DMS114 treated with DMSO at 0.1 percent for 48 hours (cell line): ENCODE measurements around the gene VLDLR.

ENCODE experiments used
- DNase-seq: peaks from one replicate; lab custom pipeline; 2025; ENCODE audit not compliant: unreplicated experiment; lab: John Stamatoyannopoulos, UW

Gene VLDLR

DNA sequence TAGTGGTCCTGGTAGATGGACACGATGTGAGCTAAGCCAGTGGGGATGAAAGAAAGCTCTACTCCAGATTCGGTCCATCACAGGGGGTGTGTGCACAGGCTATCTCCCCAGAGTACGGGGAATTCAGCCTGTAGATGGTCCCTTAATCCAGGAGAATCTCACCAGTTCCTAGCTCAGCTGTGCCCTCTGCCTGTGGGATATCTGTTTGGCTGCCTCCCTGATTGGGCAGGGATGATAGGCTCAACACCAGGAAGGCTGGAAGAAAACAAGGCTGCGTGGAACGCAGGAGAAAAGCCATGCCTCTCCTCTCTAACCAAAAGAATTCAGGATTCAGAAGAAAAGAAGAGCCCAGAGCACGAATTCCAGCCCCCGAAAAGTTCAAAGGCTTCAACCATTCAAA is 40.9 kb downstream of the VLDLR start:
- no peak for DNase-seq

DNA sequence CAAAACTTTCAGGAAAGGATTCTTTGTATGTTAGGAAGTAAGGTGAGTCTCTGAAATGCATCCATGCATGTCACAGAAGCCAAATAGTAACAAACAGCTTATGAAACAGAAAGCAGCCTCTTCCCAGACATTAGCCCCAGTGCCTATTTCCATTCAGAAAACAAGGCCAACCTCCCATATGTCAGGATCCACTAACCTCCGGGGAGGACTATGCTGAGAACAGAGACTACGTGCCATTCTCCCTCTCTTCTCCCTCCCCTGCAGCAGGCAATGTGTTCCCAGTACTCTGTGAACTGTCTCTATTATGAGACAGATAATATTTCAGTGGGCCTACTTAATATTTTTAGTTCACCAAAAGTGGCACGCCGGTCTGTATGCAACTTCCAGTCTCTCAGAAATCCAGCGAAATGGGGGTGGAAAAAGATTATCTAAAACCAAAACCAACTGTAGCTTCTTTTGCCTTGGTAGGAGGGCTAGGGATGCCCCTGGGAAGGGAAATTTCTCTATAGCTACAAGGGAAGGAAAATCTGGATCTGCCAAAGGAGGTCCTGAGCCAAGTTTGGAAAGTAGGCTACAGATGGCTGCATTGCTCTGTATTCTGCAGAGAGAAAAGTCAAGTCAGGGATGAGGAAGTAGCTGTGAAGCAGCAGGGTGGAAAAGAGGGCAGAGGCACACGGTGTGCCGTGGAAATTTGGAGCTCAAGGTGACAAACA is 42.0 kb downstream of the VLDLR start:
- no peak for DNase-seq

DNA sequence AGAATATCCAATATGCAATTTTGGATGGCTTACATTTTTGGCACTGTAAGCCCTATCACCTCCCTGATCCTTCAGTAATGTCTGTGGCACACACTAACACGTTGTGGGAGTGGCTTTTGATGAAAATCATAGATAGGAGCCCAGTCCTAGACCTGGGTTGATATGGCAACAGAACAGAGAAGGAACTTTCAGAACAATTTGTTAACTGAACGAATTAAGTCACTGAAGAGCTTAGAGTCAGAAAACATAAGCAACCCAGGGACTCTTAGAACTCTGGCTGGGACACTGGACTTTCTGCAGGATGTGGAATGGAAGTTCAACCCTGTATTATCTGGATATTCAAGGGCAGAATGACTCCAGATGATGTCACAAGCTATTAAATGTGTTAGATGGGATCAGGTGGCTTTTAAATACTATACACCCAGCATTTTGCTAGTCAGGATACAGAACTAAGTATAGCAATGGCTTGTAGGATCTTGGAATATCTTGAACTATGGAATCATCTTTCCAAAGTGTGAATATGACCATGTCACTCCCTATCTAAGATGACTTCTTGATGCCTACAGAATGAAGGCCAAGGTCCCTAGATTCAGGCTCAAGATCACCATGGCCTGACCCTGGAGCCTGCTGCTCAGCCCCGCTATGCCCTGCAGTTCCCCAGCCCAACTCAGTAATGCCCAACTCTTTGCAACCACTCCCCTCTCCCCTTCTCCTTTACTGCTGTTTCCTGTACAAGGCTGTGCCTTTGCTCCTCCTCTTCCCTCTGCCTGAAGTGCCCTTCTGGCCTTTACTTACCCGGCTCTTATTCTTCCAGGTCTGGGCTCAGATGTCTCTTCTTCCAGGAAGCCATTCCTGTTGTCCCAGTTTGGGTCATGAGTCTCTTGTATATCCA is 42.8 kb downstream of the VLDLR start:
- DNase-seq: no peak

DNA sequence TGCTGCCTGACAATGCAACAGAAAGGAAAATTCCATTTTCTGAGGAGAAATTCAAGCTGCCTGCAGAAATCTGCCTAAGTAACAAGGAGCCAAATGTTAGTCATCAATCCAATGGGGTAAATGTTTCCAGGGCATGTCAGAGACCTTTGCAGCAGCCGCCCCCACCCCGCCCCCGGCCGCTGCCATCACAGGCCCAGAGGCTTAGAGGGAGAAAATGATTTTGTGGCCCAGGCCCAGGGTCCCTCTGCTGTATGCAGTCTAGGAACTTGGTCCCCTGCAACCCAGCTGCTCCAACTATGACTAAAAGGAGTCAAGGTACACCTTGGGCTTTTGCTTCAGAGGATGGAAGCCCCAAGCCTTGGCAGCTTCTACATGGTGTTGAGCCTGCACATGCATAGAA is 45.0 kb downstream of the VLDLR start:
- no peak for DNase-seq

DNA sequence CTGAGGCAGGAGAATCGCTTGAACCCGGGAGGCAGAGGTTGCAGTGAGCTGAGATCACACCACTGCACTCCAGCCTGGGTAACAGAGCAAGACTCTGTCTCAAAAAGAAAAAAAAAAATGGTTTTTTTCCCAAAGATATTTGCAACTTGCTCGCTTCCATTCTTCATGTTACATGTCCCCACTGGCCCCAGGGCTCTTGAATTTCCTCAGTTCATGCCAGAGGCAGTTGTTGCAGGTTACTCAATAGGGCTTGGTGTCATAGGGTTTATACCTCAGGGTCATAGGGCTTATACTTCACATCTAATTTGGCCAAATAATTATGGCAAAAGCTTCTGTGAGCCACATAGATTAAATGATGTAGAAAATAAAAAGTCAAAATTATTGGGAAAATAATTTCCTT is 51.6 kb downstream of the VLDLR start:
- no peak for DNase-seq

DNA sequence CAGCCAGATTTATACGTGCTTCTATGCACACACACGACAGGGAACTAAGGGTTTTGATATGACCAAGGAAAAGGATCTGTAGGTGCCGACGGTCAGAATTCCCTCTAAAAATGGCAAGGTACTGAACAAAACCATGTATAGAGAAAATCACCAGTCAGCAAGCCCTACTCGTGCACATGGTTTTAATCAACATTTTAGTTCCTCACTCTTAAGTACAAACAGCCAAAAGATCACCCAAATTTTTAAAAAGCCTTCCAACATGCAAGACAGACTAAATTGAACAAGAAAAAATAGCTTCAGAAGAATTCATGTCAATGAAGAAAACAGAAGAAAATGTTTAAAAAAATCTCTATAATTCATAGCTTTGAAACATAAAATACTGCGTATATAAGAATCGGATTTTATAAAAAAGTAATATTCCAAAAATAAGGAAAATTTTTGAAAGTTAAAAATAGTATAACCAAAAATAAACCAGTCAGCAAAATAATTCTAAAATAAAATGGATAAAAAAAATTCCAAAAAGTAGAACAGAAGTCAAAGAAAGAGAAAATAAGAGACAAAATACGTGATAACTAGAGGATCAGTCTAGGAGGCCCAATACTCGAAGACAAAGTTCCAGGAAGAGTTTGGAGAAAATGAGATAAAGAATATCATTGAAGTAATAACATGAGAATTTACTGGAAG is 52.7 kb downstream of the VLDLR start:
- no peak for DNase-seq

DNA sequence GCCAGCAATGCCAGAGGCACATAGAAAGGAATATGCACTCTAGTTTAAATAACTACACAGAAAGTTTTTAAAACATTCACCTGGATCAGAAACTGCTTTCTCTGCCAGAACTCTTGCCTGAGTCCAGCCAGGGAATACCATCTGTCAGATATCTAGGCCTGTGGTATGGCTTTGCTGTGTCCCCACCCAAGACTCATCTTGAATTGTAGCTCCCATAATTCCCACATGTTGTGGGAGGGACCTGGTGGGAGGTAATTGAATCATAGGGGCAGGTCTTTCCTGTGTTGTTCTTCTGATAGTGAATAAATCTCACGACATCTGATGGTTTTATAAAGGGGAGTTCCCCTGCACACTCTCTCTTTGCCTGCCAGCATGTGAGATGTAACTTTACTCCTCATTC is 54.2 kb downstream of the VLDLR start:
- no peak for DNase-seq

DNA sequence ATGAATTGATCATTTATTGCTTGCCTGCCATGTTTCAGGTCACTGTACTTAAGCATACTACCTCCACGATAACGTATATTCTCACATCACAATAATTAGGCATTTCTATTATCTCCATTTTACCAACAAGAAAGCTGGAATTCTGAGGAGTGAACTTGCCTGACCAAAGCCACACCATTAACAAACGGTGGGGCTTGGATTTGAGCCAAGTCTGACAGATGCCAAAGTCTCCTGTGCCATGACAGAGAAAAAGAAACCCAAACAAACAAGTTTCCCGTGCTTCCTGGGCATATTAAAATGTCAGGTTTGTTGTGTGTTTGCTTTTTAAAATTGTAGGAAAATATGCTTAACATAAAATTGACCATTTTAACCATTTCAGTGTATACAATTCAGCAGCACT is 54.9 kb downstream of the VLDLR start:
- DNase-seq: no peak

DNA sequence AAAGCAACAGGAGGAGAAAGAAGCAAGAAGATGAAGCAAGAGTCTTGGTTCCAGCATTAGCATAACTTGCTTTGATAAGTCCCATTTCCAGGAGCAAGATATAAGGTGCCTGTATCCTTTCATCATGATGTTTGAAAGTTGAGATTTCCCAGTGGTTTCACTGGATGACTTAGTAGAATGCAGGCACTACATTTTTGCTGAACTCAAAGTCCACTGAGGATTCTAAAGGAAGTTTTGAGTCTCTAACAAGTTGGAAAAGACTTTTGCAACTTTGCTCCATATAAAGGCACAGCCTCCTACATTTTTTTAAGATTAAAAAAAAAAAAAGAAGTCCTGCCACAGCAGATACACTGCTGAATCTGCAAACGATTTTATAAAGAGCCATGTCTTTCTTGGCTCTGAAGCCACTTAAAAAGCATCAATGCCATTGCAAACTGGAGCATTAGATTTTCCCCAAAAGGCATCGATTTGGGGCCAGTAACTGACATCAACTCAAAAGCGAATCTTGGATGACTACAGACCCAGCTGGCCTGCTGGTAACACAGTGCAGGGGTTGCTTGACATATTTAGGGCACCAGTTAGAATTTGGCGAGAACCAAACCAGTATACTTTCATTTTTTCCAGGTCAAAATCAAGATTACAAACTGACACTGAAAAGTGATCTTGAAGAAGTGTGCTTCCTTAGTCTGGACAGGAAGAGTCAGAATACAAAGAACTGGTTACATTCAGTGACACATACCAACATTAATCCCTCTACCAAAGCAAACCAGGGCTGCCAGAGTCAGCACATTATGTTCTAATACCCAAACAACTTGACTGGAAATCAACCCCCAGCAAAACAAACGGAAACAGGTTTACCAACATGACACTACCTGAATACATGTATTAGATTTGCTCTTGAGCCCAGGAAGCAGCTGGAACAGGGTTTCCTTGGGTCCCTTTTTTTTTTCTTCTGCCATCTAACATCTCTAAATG is 56.6 kb downstream of the VLDLR start:
- no peak for DNase-seq

DNA sequence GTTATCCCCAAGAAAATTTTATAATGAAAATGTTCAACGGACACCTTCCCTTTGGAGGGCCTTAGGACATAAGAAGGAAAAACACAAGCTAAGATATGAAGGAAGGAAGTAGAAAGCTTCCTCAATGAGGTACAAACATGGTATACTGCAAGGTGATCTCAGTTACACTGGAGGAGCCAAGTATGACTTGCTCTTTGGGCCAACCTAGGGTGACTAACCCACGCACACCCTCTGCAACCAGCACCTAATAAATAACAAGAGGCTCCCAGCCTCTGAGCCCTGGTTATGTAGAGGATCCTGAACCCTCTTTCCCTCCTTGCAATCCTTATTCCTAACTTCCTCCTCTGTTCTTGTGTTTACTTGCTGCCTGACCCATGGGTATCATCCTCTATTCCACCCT is 57.4 kb downstream of the VLDLR start:
- no peak for DNase-seq

DNA sequence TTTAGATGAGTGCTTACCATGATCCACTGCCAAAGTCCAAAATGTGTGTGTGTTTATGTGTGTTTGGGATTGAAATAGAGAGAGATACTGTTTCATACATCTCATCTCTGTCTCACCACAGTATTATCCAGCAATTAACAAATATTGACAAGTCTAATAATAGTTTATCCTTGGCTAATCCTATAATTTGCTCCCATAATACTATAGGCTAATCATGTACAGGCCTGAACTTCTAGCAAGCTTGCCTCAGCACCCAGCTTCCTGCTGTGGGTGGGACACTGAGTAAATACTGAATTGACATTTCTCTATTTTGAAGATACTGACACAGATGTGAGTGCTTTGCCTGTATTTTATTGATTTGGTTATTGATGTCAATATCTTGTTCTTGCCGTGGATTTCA is 60.4 kb downstream of the VLDLR start:
- no peak for DNase-seq

DNA sequence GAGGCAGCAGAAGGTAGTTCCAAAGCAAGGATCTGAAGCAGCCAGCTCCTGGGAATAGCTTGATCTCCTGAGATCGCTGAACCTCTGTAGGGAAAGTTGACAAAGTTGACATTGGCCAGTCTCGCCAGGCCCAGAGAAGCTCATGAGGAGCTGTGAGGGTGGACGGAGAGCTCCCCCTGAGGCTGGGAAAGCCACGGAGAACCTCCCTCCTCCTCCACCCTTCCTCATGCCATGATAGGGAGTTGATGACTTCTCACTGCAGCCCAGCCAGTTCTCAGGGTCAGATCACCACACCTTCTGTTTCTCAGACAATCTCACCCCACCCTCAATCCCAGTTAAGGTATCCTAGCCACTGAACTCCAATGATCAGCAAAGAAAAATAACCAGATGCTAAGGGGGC is 65.3 kb downstream of the VLDLR start:
- no peak for DNase-seq

DNA sequence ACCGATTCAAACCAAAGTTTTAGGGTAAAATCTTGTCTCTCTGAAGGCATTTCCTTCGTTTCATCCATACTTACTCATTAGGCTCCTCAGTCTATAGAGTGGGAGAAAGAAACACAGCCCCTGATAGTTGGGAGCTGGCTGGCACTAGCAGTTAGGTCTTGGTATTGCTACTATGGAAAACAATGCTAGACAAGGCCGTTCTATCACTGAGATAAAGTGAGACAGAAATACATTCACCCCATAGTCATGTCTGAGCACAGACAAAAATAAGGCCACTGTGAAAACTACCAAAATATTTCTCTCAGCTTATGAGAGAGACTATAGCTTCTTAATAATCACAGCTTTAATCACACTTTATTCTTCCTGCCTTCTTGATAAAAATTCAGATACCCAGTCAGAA is 67.0 kb downstream of the VLDLR start:
- no peak for DNase-seq

DNA sequence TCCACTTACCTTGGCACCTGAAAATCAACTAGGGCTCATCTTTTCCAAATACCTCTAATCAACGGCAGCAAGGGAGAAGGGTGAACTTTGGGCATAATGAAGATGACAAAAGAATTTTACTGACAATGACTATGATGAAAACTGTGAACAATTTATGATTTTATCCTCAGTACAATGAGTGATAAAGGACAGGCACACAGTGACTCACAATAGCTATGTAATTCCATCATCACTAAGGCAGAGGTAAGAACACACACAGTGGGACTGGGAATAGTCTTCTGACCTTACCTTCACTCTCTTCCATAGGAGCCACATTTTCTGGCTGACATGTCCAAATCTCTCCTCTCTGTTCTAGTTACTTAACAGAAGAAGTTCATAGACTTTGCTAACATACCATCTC is 69.6 kb downstream of the VLDLR start:
- DNase-seq: no peak

DNA sequence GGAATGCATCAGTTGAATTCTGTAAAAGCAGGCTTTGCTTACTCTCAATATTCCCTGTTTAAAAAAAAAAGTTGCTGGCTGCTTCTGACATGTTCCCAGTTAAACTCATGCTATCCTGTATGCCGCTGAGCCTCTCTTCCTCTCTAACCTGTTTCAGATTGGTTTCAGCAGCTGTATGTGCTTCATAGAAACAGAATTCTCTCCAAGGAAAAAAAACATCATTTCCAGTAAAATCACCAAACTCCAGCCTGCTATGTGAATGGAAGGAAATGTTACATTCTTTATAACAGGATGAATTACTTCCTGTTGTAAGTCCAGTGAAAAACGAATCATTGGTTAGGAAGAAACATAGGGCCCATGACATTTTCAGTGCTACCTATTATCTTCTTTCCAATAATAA is 70.0 kb downstream of the VLDLR start:
- DNase-seq: no peak

DNA sequence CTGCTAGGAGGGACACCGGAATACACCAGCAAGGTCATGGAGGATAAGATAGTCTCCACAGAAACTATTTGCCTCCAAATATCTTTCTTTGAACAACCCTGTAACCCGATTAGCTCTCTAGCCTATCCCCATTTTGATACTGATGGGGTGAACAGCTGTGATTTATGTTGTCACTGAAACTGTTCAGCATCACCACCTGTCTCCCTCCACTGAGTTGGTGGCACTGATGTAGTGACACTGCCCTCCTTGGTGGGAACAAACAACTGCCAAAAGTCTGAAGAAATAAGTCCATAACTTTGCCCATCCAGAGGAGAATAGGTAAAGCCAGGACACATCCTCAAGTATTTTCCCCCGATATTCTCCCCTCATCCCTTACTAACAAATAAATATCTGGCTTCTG is 71.5 kb downstream of the VLDLR start:
- no peak for DNase-seq

DNA sequence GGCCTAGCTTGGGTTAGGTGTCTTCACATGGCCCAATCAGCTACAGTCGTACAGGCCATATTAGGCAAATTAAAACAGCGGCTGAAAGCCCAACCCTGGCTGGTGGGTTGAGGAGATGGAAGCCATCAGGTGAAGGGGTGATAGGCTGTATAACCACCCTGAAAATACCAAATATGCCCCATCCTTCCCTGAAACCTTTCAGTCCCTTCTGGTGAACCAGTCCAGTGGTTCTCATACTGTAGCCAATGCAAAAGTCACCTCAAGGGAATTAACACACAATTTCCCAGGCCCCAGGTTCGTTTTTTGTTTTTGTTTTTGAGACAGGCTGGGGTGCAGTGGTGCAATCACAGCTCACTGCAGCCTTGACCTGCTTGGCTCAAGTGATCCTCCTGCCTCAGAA is 75.9 kb downstream of the VLDLR start:
- no peak for DNase-seq

DNA sequence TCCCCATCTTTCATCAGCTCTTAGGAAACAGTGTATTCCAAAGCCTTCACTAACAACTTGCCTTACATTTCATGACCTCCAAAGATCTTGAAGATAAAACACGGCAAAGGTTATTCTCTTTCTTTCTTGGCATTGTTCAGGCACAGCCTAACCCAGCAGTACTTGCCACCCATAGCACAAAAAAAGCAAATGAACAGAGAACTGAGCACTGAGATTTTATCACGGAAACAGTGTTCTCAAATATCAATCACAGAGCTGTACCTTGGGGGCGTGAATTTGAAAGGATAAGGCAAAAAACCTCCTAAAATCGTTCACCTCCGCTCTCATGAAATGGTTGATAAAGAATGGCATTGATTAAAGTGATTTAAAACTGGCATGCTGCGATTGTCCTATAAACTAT is 78.8 kb downstream of the VLDLR start:
- DNase-seq: no peak

DNA sequence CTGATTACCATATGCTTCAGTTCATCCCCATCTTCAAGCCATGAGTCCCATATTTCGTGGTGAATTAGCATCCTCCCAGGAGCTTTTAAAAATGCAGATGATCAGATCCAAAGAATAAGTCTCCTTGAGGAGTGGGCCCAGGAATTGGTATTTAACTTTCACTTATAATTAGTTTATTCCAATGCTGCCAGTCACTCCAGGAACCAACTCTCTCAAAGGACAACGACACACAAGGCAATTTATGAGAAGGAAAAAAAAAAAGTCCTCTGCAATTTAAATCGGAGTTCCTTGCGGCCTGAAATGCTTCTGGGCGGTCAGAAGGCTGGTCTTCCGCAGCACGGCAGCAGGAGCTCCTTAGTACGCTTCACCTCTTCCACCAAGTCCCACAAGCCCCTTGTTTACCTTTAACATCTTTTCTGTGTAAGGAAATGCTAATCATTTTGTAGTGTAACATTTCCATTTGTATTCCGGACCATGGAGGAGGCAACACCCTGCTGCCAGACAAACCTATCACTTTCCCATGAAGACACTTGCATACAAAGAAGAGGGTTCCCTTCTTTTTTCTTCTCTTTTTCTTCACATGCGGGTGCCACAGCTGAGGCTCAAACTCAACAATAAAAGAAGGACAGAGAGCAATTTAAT is 79.4 kb downstream of the VLDLR start:
- no peak for DNase-seq

DNA sequence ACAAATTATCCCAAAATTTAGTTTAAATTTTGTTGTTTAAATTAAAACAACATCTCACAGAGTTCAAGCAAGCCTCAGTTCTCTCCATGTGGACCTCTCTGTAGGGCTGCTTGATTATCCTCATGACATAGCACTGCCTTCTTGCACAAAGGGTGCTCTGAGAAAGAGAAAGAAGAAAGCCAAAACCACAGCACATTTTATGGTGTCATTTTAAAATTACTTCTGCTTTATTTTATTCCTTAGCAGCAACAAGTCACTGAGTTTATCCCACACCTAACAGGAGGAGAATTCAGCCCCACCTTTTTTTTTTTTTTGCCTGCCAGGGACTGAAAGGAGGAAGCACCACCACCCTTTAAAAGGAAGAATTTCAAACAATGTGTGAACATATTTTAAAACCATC is 82.9 kb downstream of the VLDLR start:
- DNase-seq: no peak
